GM18858 (cell line): ENCODE data around the gene SCAI.
A peak's percentile ranks its signal among the peaks of the same experiment; 100 is the strongest.
"Not testable (repeated sequence)": the region's sequence is repeated elsewhere in the genome, so short reads cannot be mapped to it uniquely, and the experiment has no call there.

Source experiments
- ATAC-seq: cut with Tn5 transposase; IDR thresholded peaks from one replicate; pipeline ENCODE4 v1.9.1; 2021; ENCODE audit not compliant: unreplicated experiment

SCAI gene

GRCh38 chr9:125150349-125151245, 7.3 kb upstream of the SCAI start:
- no peak for ATAC-seq

GRCh38 chr9:125147401-125147951, 4.1 kb upstream of the SCAI start:
- no peak for ATAC-seq

- ATAC-seq: no peak
Observed at GRCh38 chr9:125146247-125146646, 2.9 kb upstream of the SCAI start.

GRCh38 chr9:125145425-125145824, 2.1 kb upstream of the SCAI start:
- ATAC-seq: no peak

- peak; percentile 1 for ATAC-seq
Observed at GRCh38 chr9:125142560-125143376, 560 bp downstream of the SCAI start.

GRCh38 chr9:125141751-125142150, 1.6 kb downstream of the SCAI start:
- ATAC-seq: no peak

GRCh38 chr9:125141251-125141650, 2.1 kb downstream of the SCAI start:
- no peak for ATAC-seq

- ATAC-seq: no peak
Observed at GRCh38 chr9:125140576-125140975, 2.8 kb downstream of the SCAI start.

- ATAC-seq: no peak
Observed at GRCh38 chr9:125137200-125137599, 6.1 kb downstream of the SCAI start.

- no peak for ATAC-seq
Observed at GRCh38 chr9:125134976-125135375, 8.4 kb downstream of the SCAI start.

- ATAC-seq: no peak
Observed at GRCh38 chr9:125133403-125134329, 9.7 kb downstream of the SCAI start.

- ATAC-seq: no peak
Observed at GRCh38 chr9:125131778-125132177, 11.6 kb downstream of the SCAI start.

GRCh38 chr9:125126019-125126746, 17.1 kb downstream of the SCAI start:
- peak; percentile 73 for ATAC-seq

- ATAC-seq: no peak
Observed at GRCh38 chr9:125125523-125125922, 17.8 kb downstream of the SCAI start.

- ATAC-seq: no peak
Observed at GRCh38 chr9:125121146-125121545, 22.2 kb downstream of the SCAI start.

- ATAC-seq: no peak
Observed at GRCh38 chr9:125119643-125120286, 23.6 kb downstream of the SCAI start.

GRCh38 chr9:125118696-125119095, 24.6 kb downstream of the SCAI start:
- ATAC-seq: not testable (repeated sequence)

- ATAC-seq: not testable (repeated sequence)
Observed at GRCh38 chr9:125114503-125114902, 28.8 kb downstream of the SCAI start.

- ATAC-seq: no peak
Observed at GRCh38 chr9:125110464-125110863, 32.9 kb downstream of the SCAI start.
